BE2C (cell line): ENCODE data around the gene AEBP1.

Experiments used
- DNase-seq: peaks from one replicate; pipeline ENCODE4 v3.0.0-alpha.2; 2020
- H3K27me3 ChIP-seq: fragments of 250-450 bp; sonication (Bioruptor Pico); 2 replicates; pipeline ENCODE4 v1.5.1; 2020; ENCODE audit warnings: mild to moderate bottlenecking
- H3K36me3 ChIP-seq: fragments of 250-450 bp; sonication (Bioruptor Pico); 2 replicates; pipeline ENCODE4 v1.5.1; 2020; ENCODE audit warnings: mild to moderate bottlenecking
- H3K4me1 ChIP-seq: fragments of 250-450 bp; sonication (Bioruptor Pico); 2 replicates; pipeline ENCODE4 v1.5.1; 2020
- H3K4me3 ChIP-seq: 2 replicates; pipeline ENCODE4 v1.5.1; 2011; ENCODE audit warnings: low read depth, low read length
- H3K9me3 ChIP-seq: fragments of 250-450 bp; sonication (Bioruptor Pico); 2 replicates; pipeline ENCODE4 v1.5.1; 2020
- CTCF ChIP-seq: IDR thresholded peaks from 2 replicates; pipeline ENCODE4 v1.5.1; 2012; ENCODE audit warnings: mild to moderate bottlenecking, low read depth, low read length

Gene AEBP1

GRCh38 chr7:44101303-44101965 lies 2.7 kb upstream of the AEBP1 start:
- DNase-seq: no peak
- Histone ChIP-seq H3K4me1 (peaks cover 6% of the 10 kb centered on the region), H3K9me3 (no peaks in the 10 kb centered on the region), H3K36me3 (no peaks in the 10 kb centered on the region), H3K4me3 (no peak overlapping the region), H3K27me3 (no peaks in the 10 kb centered on the region; the same call in 1 of the 2 replicates)
- no peak for TF ChIP-seq CTCF

DNA sequence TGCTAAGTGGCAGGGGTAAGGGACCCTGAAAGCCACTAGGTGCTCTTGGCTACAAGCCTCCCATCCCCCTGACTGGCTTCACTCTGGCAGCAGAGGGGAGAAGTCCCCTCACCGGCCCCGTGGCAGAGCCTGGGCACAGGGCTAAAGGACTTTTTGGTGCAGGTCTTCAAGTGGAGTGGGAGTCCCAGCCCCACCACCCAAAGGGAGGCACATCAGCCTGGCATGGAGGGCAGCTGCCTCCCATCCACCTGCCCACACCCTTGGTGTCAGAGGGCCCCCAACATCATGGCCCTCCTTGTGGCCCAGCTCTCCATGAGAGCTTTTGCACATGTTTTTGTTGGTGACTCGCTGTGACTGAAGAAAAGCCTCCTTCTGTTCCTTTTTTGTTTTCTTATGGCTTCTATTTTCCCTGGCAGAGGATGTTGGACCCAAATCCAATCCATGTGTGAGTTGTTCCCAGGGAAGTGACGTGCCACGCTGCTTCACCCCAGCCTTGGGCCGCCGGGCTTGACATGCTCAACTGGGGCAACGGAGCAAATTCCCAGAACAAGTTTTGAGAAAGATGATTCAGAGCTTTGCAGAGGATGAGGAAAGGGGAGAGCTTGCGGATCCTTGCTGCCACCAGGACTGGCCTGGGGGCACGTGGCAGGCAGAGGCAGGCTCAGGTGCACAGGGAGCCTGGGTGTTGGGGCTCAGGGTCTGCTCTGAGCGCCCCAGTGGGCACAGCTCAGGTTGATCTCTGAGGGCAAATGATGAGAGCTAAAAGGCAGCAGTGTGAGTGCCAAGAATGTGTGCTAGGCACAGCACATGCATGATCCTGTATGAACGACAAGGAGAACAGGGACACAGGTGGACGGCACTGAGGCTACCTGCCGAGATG lies 1.9 kb upstream of the AEBP1 start:
- H3K4me1 ChIP-seq: peaks cover 6% of the 10 kb centered on the region
- H3K4me3 ChIP-seq: no peak overlapping the region
- no peaks in the 10 kb centered on the region; the same call in 1 of the 2 replicates for H3K27me3 ChIP-seq
- DNase-seq: no peak
- TF ChIP-seq CTCF: no peak
- H3K9me3 ChIP-seq: no peaks in the 10 kb centered on the region
- no peaks in the 10 kb centered on the region for H3K36me3 ChIP-seq

DNA sequence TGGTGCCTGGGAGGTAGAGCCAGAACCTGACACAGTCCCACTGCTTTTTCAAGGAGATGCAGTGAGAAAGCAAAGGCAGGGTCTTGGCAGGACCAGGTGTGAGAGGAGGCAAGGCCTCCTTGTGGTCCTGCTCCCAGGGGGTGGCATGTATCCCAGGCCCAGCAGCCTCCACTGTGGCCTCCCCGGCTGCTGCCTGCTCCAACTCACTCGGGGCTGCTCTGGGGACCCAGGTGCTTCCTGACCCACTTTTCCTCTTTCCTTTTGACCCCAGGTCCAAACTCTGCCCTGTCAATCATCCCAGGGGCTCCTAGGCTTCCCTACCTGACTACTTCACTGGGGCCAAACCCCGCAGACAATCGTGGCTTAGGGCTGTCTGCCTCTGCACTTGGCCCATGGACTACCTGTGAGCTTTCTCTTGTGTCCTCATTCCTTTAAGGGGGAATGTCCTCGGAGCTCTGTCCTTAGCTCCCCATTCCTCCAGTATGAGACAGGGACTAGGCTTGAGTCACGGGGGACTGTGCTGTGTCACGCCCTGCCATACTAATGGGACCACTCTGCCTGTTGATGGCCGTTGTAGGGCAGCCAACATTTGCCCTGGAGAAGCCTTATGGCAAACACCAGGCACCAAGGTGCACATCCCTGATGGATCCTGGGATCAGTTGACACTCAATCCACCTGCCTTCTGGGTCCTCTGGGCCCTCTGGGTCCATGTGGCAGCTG lies 1.1 kb upstream of the AEBP1 start:
- no peak overlapping the region for H3K4me3 ChIP-seq
- no peak for DNase-seq
- no peaks in the 10 kb centered on the region for H3K9me3 ChIP-seq
- no peaks in the 10 kb centered on the region; the same call in 1 of the 2 replicates for H3K27me3 ChIP-seq
- no peaks in the 10 kb centered on the region for H3K36me3 ChIP-seq
- peaks cover 6% of the 10 kb centered on the region for H3K4me1 ChIP-seq
- TF ChIP-seq CTCF: no peak

DNA sequence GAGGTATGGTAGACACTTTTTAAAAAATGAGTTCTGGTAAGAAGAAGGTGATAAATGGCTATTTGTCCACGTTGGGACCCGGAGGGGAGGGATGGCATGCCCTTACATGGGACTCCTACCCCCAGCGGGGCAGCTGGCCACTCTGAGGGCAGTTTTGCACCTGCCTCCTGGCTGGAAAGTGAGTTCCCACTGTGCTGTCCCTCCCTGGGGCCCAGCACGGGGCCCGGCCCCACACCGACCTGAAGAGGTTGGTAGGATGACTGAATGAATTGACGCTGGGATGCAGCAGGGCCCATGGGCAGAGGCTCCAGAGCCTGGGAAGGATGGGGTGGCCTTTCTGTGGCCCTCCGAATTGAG lies 601 bp upstream of the AEBP1 start:
- H3K36me3 ChIP-seq: no peaks in the 10 kb centered on the region
- H3K4me1 ChIP-seq: peaks cover 6% of the 10 kb centered on the region
- no peak for DNase-seq
- peak overlapping the region; percentile 24; the same call in 1 of the 2 replicates for H3K4me3 ChIP-seq
- no peak for TF ChIP-seq CTCF
- H3K27me3 ChIP-seq: no peaks in the 10 kb centered on the region; the same call in 1 of the 2 replicates
- H3K9me3 ChIP-seq: no peaks in the 10 kb centered on the region

- TF ChIP-seq CTCF: no peak
- Histone ChIP-seq H3K4me3 (peak overlapping the region; percentile 51), H3K36me3 (no peaks in the 10 kb centered on the region), H3K9me3 (no peaks in the 10 kb centered on the region), H3K27me3 (no peaks in the 10 kb centered on the region; the same call in 1 of the 2 replicates), H3K4me1 (peaks cover 6% of the 10 kb centered on the region)
- no peak for DNase-seq
These were observed 971 bp downstream of the AEBP1 start for GRCh38 chr7:44104860-44105771.
